Activated T-cell treated with anti-CD3 and anti-CD28 coated beads, Interleukin-2, amount 50 U/mL, for 1 hour (primary cell): ENCODE data around the gene TMEM61.
"Not testable (repeated sequence)": the region's sequence is repeated elsewhere in the genome, so short reads cannot be mapped to it uniquely, and the experiment has no call there.

ENCODE experiments used
- DNase-seq: peaks from one replicate; pipeline ENCODE4 v3.0.0-alpha.2; 2020

Gene TMEM61

GRCh38 chr1:54980528-54981241 is at the start of gene TMEM61:
TMEM61 (plus strand) TSS chr1:54980628; CDS start chr1:54981066, 438 bp downstream.
- DNase-seq = no peak

- no peak for DNase-seq
These were observed 49.1 kb upstream of the TMEM61 start for GRCh38 chr1:54931275-54931840.

- DNase-seq = not testable (repeated sequence)
These were observed 46.3 kb upstream of the TMEM61 start for GRCh38 chr1:54934081-54934480.

- DNase-seq = no peak
These were observed 45.6 kb upstream of the TMEM61 start for GRCh38 chr1:54934869-54935268.

GRCh38 chr1:54936791-54937190 is 43.6 kb upstream of the TMEM61 start:
- no peak for DNase-seq

GRCh38 chr1:54937469-54937868 is 43.0 kb upstream of the TMEM61 start:
- DNase-seq = no peak

GRCh38 chr1:54938955-54939354 is 41.5 kb upstream of the TMEM61 start:
- not testable (repeated sequence) for DNase-seq

GRCh38 chr1:54940042-54940441 is 40.4 kb upstream of the TMEM61 start:
- no peak for DNase-seq

GRCh38 chr1:54942976-54943375 is 37.5 kb upstream of the TMEM61 start:
- DNase-seq = no peak

GRCh38 chr1:54944610-54945392 is 35.6 kb upstream of the TMEM61 start:
- DNase-seq = peak; percentile 43

GRCh38 chr1:54945393-54945936 is 35.0 kb upstream of the TMEM61 start:
- DNase-seq = no peak

- DNase-seq = no peak
These were observed 32.9 kb upstream of the TMEM61 start for GRCh38 chr1:54947540-54947939.

GRCh38 chr1:54949053-54949452 is 31.4 kb upstream of the TMEM61 start:
- DNase-seq = no peak

GRCh38 chr1:54950006-54950368 is 30.4 kb upstream of the TMEM61 start:
- DNase-seq = no peak

- peak; percentile 41 for DNase-seq
These were observed 29.9 kb upstream of the TMEM61 start for GRCh38 chr1:54950369-54951163.

GRCh38 chr1:54951810-54952226 is 28.6 kb upstream of the TMEM61 start:
- DNase-seq = no peak

- DNase-seq = no peak
These were observed 27.3 kb upstream of the TMEM61 start for GRCh38 chr1:54952950-54953718.

- DNase-seq = no peak
These were observed 26.6 kb upstream of the TMEM61 start for GRCh38 chr1:54953846-54954245.

GRCh38 chr1:54955359-54955758 is 25.1 kb upstream of the TMEM61 start:
- no peak for DNase-seq

- no peak for DNase-seq
These were observed 23.7 kb upstream of the TMEM61 start for GRCh38 chr1:54956726-54957125.

- DNase-seq = no peak
These were observed 21.2 kb upstream of the TMEM61 start for GRCh38 chr1:54959241-54959640.
